Gastrocnemius medialis (tissue), 4 donors: ENCODE data around the gene PARD3B. TPM values are rescaled to one million over a fixed set of nuclear protein-coding genes. Genes with fewer than 3 reads are reported as not detected.

Experiments
- ATAC-seq, 2 donors: fragments of 150-250 bp; one replicate each; pipeline ENCODE4 v1.9.1; 2016
- DNase-seq, 2 donors: peaks; one replicate each; pipeline ENCODE4 v3.0.0-alpha.2; 2019
- H3K27ac ChIP-seq, 4 donors: fragments of 200-600 bp; sonication (generic); 1 replicate in 1 of 4; 2 replicates in 3 of 4; pipeline ENCODE4 v1.5.1; 2016 to 2018; ENCODE audit warnings: mild to moderate bottlenecking in 2 of 4, moderate library complexity in 1 of 4
- H3K27me3 ChIP-seq, 3 donors: fragments of 200-600 bp; sonication (generic) in 2 of 3; 1 replicate in 1 of 3; 2 replicates in 2 of 3; pipeline versions ENCODE4 v1.5.1 to v1.6.0; 2016 to 2019; ENCODE audit warnings: mild to moderate bottlenecking in 1 of 3, moderate library complexity in 1 of 3
- H3K36me3 ChIP-seq, 2 donors: fragments of 200-600 bp; sonication (generic) in 1 of 2; one replicate each; pipeline ENCODE4 v1.5.1; 2017 to 2018
- H3K4me1 ChIP-seq, 2 donors: fragments of 200-600 bp; sonication (generic) in 1 of 2; one replicate each; pipeline ENCODE4 v1.5.1; 2016 to 2017; ENCODE audit warnings: mild to moderate bottlenecking in 2 of 2
- H3K4me3 ChIP-seq, 4 donors: fragments of 200-600 bp; sonication (generic) in 3 of 4; 1 replicate in 1 of 4; 2 replicates in 3 of 4; pipeline ENCODE4 v1.5.1; 2016 to 2019; ENCODE audit warnings: mild to moderate bottlenecking in 2 of 4
- H3K9me3 ChIP-seq, 3 donors: fragments of 200-600 bp; sonication (generic) in 2 of 3; 1 replicate in 1 of 3; 2 replicates in 2 of 3; pipeline ENCODE4 v1.5.1; 2016 to 2019
- POLR2A ChIP-seq, 2 donors: fragments of 450-650 bp; IDR thresholded peaks; one replicate each; pipeline ENCODE4 v1.6.1; 2017; ENCODE audit warnings: antibody characterized with exemption in 2 of 2, mild to moderate bottlenecking in 2 of 2, moderate library complexity in 2 of 2
- in situ Hi-C, 4 donors: fragments of 200-750 bp; cut with MboI; loops; one replicate each; pipeline versions ENCODE4 v1.15.0 to v1.8.0; 2017; ENCODE audit warnings: low sequenced_read_pairs in 4 of 4
- intact Hi-C: fragments of 100-400 bp; cut with DNase I; formaldehyde crosslinking; loops from one replicate; pipeline ENCODE4 v1.15.1; 2023; ENCODE audit warnings: low total_unique reads
- total RNA-seq, 4 donors: library from RNA; depleted of rRNA; stranded (reverse); fragments of >200 nt; gene quantifications; one replicate each; pipeline versions ENCODE4 v1.1.0 to v1.2.3, GENCODE V29; 2016
- TF ChIP-seq, protein P1 (sequence below), 5 experiments: fragments of 450-650 bp in 3 of 5; fragments of 200-600 bp in 2 of 5; sonication (generic) in 2 of 5; IDR thresholded peaks in 4 of 5; conservative IDR thresholded peaks in 1 of 5; 1 replicate in 4 of 5; 2 replicates in 1 of 5; pipeline ENCODE4 v1.5.1; 2016 to 2019; ENCODE audit warnings: antibody characterized with exemption in 5 of 5, mild to moderate bottlenecking in 3 of 5, moderate library complexity in 3 of 5

The PARD3B gene
- total RNA-seq, 4 donors from 2014 or later: 2.2 to 15.5 (median 4.6) TPM

DNA sequence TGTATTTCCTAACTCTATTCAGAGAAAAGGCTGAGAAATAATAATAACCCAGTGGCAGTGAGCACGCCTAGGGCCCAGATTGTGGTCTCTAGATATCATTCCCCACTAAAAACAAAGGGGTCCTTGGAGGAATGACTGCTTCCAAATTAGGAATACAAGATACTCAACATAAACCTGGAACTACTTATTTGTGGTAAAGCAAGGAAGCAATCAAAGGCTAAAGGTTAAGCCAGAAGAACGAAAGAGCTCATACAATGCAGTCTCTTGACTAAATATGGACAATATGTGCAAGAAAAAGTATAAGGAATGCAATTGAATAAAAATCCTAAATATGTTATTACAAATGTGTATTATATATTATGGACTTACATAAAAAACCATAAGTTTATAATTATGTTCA, 883.5 kb downstream of the PARD3B start:
- DNase-seq (no peak), ATAC-seq (no peak)
- in situ Hi-C loops (no loop called here), intact Hi-C loops (no loop called here)
- no peak overlapping the region for H3K4me3 ChIP-seq
- H3K36me3 ChIP-seq: no peaks in the 10 kb centered on the region
- TF ChIP-seq POLR2A (IDR thresholded peaks at IDR 0.05): no peak
- TF ChIP-seq, protein P1, sequence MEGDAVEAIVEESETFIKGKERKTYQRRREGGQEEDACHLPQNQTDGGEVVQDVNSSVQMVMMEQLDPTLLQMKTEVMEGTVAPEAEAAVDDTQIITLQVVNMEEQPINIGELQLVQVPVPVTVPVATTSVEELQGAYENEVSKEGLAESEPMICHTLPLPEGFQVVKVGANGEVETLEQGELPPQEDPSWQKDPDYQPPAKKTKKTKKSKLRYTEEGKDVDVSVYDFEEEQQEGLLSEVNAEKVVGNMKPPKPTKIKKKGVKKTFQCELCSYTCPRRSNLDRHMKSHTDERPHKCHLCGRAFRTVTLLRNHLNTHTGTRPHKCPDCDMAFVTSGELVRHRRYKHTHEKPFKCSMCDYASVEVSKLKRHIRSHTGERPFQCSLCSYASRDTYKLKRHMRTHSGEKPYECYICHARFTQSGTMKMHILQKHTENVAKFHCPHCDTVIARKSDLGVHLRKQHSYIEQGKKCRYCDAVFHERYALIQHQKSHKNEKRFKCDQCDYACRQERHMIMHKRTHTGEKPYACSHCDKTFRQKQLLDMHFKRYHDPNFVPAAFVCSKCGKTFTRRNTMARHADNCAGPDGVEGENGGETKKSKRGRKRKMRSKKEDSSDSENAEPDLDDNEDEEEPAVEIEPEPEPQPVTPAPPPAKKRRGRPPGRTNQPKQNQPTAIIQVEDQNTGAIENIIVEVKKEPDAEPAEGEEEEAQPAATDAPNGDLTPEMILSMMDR (IDR thresholded peaks at IDR 0.05 in 4 of 5, conservative IDR thresholded peaks at IDR 0.05 in 1 of 5): no peak
- H3K27ac ChIP-seq: no peak overlapping the region
- no peaks in the 10 kb centered on the region for H3K4me1 ChIP-seq
- no peaks in the 10 kb centered on the region for H3K27me3 ChIP-seq
- H3K9me3 ChIP-seq: no peaks in the 10 kb centered on the region

DNA sequence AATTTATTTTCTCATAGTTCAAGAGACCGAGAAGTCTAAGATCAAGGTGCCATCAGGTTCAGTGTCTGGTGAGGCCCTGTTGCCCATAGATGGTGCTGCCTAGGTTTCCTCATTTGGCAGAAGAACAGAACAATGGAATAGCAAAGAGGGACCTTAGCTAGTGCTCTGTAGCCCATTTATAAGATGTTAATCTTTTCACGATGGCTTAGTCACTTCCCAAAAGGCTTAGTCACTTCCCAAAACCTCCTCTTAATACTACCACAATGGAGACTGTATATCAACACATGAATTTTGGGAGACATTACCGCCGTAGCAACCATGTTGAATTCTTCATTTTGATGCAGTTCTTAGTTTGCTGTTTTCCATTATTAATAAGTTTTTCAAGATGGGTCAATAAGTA, 890.7 kb downstream of the PARD3B start:
- Histone ChIP-seq H3K27ac (no peak overlapping the region), H3K4me1 (no peaks in the 10 kb centered on the region), H3K4me3 (no peak overlapping the region), H3K36me3 (peaks cover 0 to 6% of the 10 kb centered on the region in 2 donors), H3K27me3 (no peaks in the 10 kb centered on the region), H3K9me3 (no peaks in the 10 kb centered on the region)
- intact Hi-C loops (no loop called here), in situ Hi-C loops (no loop called here)
- TF ChIP-seq, protein P1 (IDR thresholded peaks at IDR 0.05 in 4 of 5, conservative IDR thresholded peaks at IDR 0.05 in 1 of 5): no peak
- TF ChIP-seq POLR2A (IDR thresholded peaks at IDR 0.05): no peak
- DNase-seq (no peak), ATAC-seq (no peak)

DNA sequence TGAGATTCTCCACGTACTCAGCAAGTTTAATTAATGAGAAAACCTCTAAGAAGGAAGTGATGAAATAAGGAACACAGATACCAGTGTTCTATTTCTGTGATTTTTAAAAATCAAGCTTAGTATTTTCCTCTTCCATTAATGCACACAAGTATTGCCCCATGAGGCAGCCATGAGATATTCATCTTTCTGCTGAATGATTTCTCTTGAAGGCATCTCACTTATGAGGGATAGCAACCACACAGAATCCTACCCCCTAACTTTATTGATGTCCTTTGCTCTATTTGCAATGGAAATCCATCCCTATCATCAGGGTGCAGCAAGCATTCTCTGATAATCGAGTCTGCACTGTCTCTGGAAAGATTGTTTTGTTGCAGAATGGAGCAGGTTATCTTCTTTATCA, 893.0 kb downstream of the PARD3B start:
- Histone ChIP-seq H3K9me3 (no peaks in the 10 kb centered on the region), H3K27me3 (no peaks in the 10 kb centered on the region), H3K36me3 (peaks cover 0 to 6% of the 10 kb centered on the region in 2 donors), H3K4me1 (no peaks in the 10 kb centered on the region), H3K27ac (no peak overlapping the region), H3K4me3 (no peak overlapping the region)
- intact Hi-C loops: no loop called here
- no peak for TF ChIP-seq POLR2A (IDR thresholded peaks at IDR 0.05)
- no peak for DNase-seq
- ATAC-seq: no peak
- in situ Hi-C loops: no loop called here

DNA sequence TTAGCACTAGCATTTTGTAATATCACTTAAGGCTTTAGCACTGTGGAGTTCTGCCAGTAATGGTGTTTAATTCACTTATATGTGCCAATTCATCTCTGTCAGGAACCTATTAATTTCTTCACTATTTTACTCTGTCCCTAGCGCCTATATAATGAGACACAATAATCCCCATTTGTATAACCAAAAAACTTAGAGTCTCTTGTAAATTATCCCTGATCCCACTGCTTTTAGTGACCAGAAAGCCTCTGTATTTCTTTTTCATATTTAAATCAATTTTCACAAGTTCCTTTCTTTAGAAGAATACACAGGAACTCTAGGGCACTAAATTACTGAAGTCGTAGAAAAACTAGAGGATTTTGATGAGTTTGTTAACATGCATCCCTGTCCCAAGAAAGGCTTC, 894.3 kb downstream of the PARD3B start:
- Histone ChIP-seq H3K4me3 (no peak overlapping the region), H3K9me3 (no peaks in the 10 kb centered on the region), H3K36me3 (peaks cover 0 to 6% of the 10 kb centered on the region in 2 donors), H3K4me1 (no peaks in the 10 kb centered on the region), H3K27ac (no peak overlapping the region), H3K27me3 (no peaks in the 10 kb centered on the region)
- ATAC-seq (no peak), DNase-seq (no peak)
- intact Hi-C loops (no loop called here), in situ Hi-C loops (no loop called here)
- TF ChIP-seq, protein P1 (IDR thresholded peaks at IDR 0.05 in 4 of 5, conservative IDR thresholded peaks at IDR 0.05 in 1 of 5): no peak
- TF ChIP-seq POLR2A (IDR thresholded peaks at IDR 0.05): no peak

DNA sequence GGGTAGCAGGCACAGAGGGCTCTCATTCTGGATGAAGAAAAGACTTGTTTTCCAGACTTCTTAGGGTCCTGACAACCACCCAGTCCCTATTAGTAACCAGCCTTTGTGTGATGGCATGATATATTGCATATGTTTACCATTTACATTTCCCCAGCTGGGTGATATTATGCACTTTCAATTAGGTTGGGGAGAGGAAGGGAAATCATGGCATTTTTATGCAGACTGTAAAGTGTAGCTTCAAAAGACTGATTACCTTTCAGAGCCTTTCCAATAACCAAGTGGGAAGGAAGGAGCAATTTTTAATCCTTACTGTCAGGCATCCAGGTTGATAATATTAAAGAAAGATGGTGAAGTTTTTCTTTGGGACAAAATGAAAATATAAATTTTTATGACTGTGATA, 896.2 kb downstream of the PARD3B start:
- peaks cover 0 to 6% of the 10 kb centered on the region in 2 donors for H3K36me3 ChIP-seq
- intact Hi-C loops: no loop called here
- ATAC-seq: no peak
- no peak for DNase-seq
- TF ChIP-seq, protein P1 (IDR thresholded peaks at IDR 0.05 in 4 of 5, conservative IDR thresholded peaks at IDR 0.05 in 1 of 5): no peak
- no peak for TF ChIP-seq POLR2A (IDR thresholded peaks at IDR 0.05)
- no peak overlapping the region for H3K4me3 ChIP-seq
- no peak overlapping the region for H3K27ac ChIP-seq
- H3K27me3 ChIP-seq: no peaks in the 10 kb centered on the region
- in situ Hi-C loops: no loop called here
- no peaks in the 10 kb centered on the region for H3K4me1 ChIP-seq
- no peaks in the 10 kb centered on the region for H3K9me3 ChIP-seq
